Neural progenitor cell (in vitro differentiated cells): ENCODE data around the gene EYS. TPM values are rescaled to one million over a fixed set of nuclear protein-coding genes. Genes with fewer than 3 reads are reported as not detected.

ENCODE experiments used
- DNase-seq: peaks from one replicate; pipeline ENCODE4 v3.0.0-alpha.2; 2016; ENCODE audit warnings: low spot score
- H2AFZ ChIP-seq: fragments of 200-600 bp; sonication (generic); replicated peaks from 2 replicates; pipeline ENCODE4 v1.6.1; 2016; ENCODE audit warnings: antibody characterized with exemption
- H3F3A ChIP-seq: fragments of 200-600 bp; sonication (generic); 2 replicates; pipeline ENCODE4 v1.6.1; 2016; ENCODE audit warnings: antibody characterized with exemption, low read depth
- H3K27ac ChIP-seq: fragments of 200-600 bp; sonication (generic); 2 replicates; pipeline ENCODE4 v1.5.1; 2016; ENCODE audit warnings: mild to moderate bottlenecking
- H3K27me3 ChIP-seq: fragments of 200-600 bp; sonication (generic); 2 replicates; pipeline ENCODE4 v1.6.1; 2016; ENCODE audit warnings: mild to moderate bottlenecking, moderate library complexity
- H3K36me3 ChIP-seq: fragments of 200-600 bp; sonication (generic); 2 replicates; pipeline ENCODE4 v1.5.1; 2016
- H3K4me1 ChIP-seq: fragments of 200-600 bp; sonication (generic); 2 replicates; pipeline ENCODE4 v1.6.1; 2016; ENCODE audit warnings: mixed run types
- H3K4me2 ChIP-seq: fragments of 200-600 bp; sonication (generic); 2 replicates; pipeline ENCODE4 v1.6.1; 2016
- H3K4me3 ChIP-seq: fragments of 200-600 bp; sonication (generic); 2 replicates; pipeline ENCODE4 v1.5.1; 2016
- H3K79me2 ChIP-seq: fragments of 200-600 bp; sonication (generic); 2 replicates; pipeline ENCODE4 v1.6.1; 2016; ENCODE audit warnings: low read depth
- H3K9ac ChIP-seq: fragments of 200-600 bp; sonication (generic); 2 replicates; pipeline ENCODE4 v1.6.1; 2016
- H3K9me3 ChIP-seq: fragments of 200-600 bp; sonication (generic); 2 replicates; pipeline ENCODE4 v1.5.1; 2016; ENCODE audit warnings: low read depth
- H4K20me1 ChIP-seq: fragments of 200-600 bp; sonication (generic); 2 replicates; pipeline ENCODE4 v1.6.1; 2016; ENCODE audit warnings: low read depth
- H3K27ac Mint-ChIP-seq: 3 replicates; pipeline ENCODE4 v1.8.0; 2021; ENCODE audit warnings: mixed read lengths
- H3K27me3 Mint-ChIP-seq: 2 replicates; pipeline ENCODE4 v1.8.0; 2022; ENCODE audit warnings: low read depth, mild to moderate bottlenecking, inconsistent platforms, moderate library complexity, mixed read lengths; ENCODE audit not compliant: insufficient read depth
- H3K36me3 Mint-ChIP-seq: 3 replicates; pipeline ENCODE4 v1.8.0; 2021; ENCODE audit warnings: mixed read lengths
- H3K4me1 Mint-ChIP-seq: 3 replicates; pipeline ENCODE4 v1.8.0; 2021; ENCODE audit warnings: mixed read lengths
- H3K4me3 Mint-ChIP-seq: 3 replicates; pipeline ENCODE4 v1.8.0; 2021; ENCODE audit warnings: mild to moderate bottlenecking, moderate library complexity, mixed read lengths
- H3K9me3 Mint-ChIP-seq: 3 replicates; pipeline ENCODE4 v1.8.0; 2020; ENCODE audit warnings: mixed read lengths
- EZH2 ChIP-seq: fragments of 200-600 bp; sonication (generic); IDR thresholded peaks from 2 replicates; pipeline ENCODE4 v1.6.1; 2017; ENCODE audit warnings: antibody characterized with exemption, mild to moderate bottlenecking, moderate library complexity
- EZH2phosphoT487 ChIP-seq: fragments of 200-600 bp; sonication (generic); IDR thresholded peaks from 2 replicates; pipeline ENCODE4 v1.6.1; 2017; ENCODE audit warnings: antibody characterized with exemption
- total RNA-seq: library from RNA; depleted of rRNA; stranded (reverse); fragments of >200 nt; gene quantifications from 2 replicates; pipeline ENCODE4 v1.2.3, GENCODE V29; 2015; ENCODE audit warnings: low replicate concordance
- TF ChIP-seq, protein P1 (sequence below): fragments of 200-600 bp; sonication (generic); IDR thresholded peaks from 2 replicates; pipeline ENCODE4 v1.5.1; 2017; ENCODE audit warnings: antibody characterized with exemption, mild to moderate bottlenecking

EYS gene
- total RNA-seq, 1 donor from 2014 or later: not detected

DNA sequence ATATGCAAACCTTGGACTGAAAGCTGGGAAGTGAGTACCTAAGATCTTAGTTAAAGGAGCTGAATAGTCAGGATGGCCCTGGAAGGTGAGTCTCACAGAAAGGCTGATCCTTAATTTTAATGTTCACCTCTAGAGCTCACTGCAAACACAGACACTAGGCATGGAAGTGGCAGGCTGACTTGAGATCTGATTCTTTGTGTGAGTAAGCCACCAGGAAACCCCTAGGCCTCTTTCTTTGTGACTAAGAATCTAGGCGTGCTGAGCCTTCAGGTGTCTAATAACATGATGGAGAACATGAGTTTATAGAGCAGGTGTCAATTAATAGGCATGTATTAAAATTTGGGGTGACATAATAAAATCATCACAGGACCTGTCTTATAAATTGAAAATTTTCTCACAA is 642.2 kb downstream of the EYS start:
- DNase-seq: no peak
- H2AFZ ChIP-seq: no peak overlapping the region
- no peaks in the 10 kb centered on the region for H3K79me2 ChIP-seq
- no peaks in the 10 kb centered on the region for H3K9me3 ChIP-seq
- TF ChIP-seq EZH2phosphoT487 (no peak), EZH2 (no peak)
- TF ChIP-seq, protein P1, sequence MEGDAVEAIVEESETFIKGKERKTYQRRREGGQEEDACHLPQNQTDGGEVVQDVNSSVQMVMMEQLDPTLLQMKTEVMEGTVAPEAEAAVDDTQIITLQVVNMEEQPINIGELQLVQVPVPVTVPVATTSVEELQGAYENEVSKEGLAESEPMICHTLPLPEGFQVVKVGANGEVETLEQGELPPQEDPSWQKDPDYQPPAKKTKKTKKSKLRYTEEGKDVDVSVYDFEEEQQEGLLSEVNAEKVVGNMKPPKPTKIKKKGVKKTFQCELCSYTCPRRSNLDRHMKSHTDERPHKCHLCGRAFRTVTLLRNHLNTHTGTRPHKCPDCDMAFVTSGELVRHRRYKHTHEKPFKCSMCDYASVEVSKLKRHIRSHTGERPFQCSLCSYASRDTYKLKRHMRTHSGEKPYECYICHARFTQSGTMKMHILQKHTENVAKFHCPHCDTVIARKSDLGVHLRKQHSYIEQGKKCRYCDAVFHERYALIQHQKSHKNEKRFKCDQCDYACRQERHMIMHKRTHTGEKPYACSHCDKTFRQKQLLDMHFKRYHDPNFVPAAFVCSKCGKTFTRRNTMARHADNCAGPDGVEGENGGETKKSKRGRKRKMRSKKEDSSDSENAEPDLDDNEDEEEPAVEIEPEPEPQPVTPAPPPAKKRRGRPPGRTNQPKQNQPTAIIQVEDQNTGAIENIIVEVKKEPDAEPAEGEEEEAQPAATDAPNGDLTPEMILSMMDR: no peak
- H3K27ac Mint-ChIP-seq: no peak overlapping the region
- H3K4me1 ChIP-seq: no peaks in the 10 kb centered on the region
- H3K9me3 Mint-ChIP-seq: no peaks in the 10 kb centered on the region
- H3K4me2 ChIP-seq: no peak overlapping the region
- H3K36me3 Mint-ChIP-seq: no peaks in the 10 kb centered on the region
- no peaks in the 10 kb centered on the region for H3K4me1 Mint-ChIP-seq
- no peak overlapping the region for H3K27ac ChIP-seq
- no peak overlapping the region for H3K9ac ChIP-seq
- H3K4me3 Mint-ChIP-seq: no peak overlapping the region
- no peaks in the 10 kb centered on the region for H4K20me1 ChIP-seq
- H3K27me3 ChIP-seq: no peaks in the 10 kb centered on the region
- H3K4me3 ChIP-seq: no peak overlapping the region
- no peaks in the 10 kb centered on the region for H3K27me3 Mint-ChIP-seq
- H3K36me3 ChIP-seq: no peaks in the 10 kb centered on the region
- no peaks in the 10 kb centered on the region for H3F3A ChIP-seq

DNA sequence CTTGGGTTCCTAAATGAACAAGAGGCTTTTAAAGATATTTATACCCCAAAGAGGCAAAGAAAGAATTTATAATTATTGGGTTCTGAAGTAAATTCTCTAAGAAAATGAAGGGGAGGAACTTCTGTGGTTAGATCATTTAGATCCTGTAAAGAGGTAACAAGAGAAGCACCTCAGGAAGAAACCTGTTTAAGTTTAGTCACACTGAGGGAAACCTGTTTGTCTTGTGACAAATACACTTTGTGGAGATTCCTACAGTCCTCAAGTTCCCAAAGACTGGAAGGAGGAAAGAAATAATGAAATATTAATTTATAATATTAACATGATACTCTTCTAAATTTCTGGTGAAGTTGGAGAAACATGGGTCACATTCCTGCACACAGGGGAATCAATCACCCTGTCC is 647.5 kb downstream of the EYS start:
- H4K20me1 ChIP-seq: no peaks in the 10 kb centered on the region
- no peaks in the 10 kb centered on the region for H3F3A ChIP-seq
- no peak overlapping the region for H3K27ac Mint-ChIP-seq
- H3K9me3 Mint-ChIP-seq: no peaks in the 10 kb centered on the region
- no peak overlapping the region for H2AFZ ChIP-seq
- DNase-seq: no peak
- no peaks in the 10 kb centered on the region for H3K36me3 ChIP-seq
- H3K9ac ChIP-seq: no peak overlapping the region
- H3K27me3 Mint-ChIP-seq: no peaks in the 10 kb centered on the region
- TF ChIP-seq EZH2phosphoT487 (no peak), EZH2 (no peak)
- TF ChIP-seq, protein P1: no peak
- no peaks in the 10 kb centered on the region for H3K27me3 ChIP-seq
- H3K4me2 ChIP-seq: no peak overlapping the region
- no peak overlapping the region for H3K4me3 ChIP-seq
- no peaks in the 10 kb centered on the region for H3K4me1 Mint-ChIP-seq
- no peaks in the 10 kb centered on the region for H3K4me1 ChIP-seq
- no peak overlapping the region for H3K27ac ChIP-seq
- no peaks in the 10 kb centered on the region for H3K9me3 ChIP-seq
- H3K36me3 Mint-ChIP-seq: no peaks in the 10 kb centered on the region
- H3K4me3 Mint-ChIP-seq: no peak overlapping the region
- no peaks in the 10 kb centered on the region for H3K79me2 ChIP-seq

DNA sequence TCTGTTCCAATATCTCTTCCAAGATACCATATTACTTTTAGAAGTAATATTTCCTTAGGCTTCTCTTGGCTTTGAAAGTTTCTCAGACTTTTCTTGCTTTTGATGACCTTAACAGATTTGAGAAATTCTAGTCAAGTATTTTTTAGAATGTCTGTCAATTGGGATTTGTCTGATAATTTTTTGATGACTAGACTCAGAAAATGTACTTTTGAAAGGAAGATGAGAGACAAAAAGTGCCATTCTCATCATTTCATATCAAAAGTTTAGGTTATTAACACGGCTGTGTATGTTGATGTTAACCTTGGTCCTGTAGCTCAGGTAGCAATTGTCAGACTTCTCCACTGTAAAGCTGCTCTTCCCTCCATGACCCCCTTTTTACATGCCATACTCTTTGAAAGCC is 651.5 kb downstream of the EYS start:
- DNase-seq: no peak
- Mint-ChIP-seq H3K9me3 (no peaks in the 10 kb centered on the region), H3K4me3 (no peak overlapping the region), H3K27ac (no peak overlapping the region), H3K36me3 (no peaks in the 10 kb centered on the region), H3K4me1 (no peaks in the 10 kb centered on the region), H3K27me3 (no peaks in the 10 kb centered on the region)
- Histone ChIP-seq H3K4me2 (no peak overlapping the region), H3K4me1 (no peaks in the 10 kb centered on the region), H3K9ac (no peak overlapping the region), H3K27ac (no peak overlapping the region), H3K36me3 (no peaks in the 10 kb centered on the region), H3F3A (no peaks in the 10 kb centered on the region), H3K9me3 (no peaks in the 10 kb centered on the region), H2AFZ (no peak overlapping the region), H4K20me1 (no peaks in the 10 kb centered on the region), H3K79me2 (no peaks in the 10 kb centered on the region), H3K4me3 (no peak overlapping the region), H3K27me3 (no peaks in the 10 kb centered on the region)
- TF ChIP-seq, protein P1: no peak
- no peak for TF ChIP-seq EZH2
- no peak for TF ChIP-seq EZH2phosphoT487
